Adipose tissue (tissue), 3 donors: ENCODE results near the gene NEDD9. TPM values are rescaled to one million over a fixed set of nuclear protein-coding genes. Genes with fewer than 3 reads are reported as not detected.

ENCODE experiments used
- H3K27ac ChIP-seq: one replicate; pipeline ENCODE4 v1.5.1; 2013; ENCODE audit warnings: low read depth, low read length
- WGBS, 3 donors: extraction: QIAGEN DNeasy Blood & Tissue Kit; methylation state at CpG; one replicate each; pipeline ENCODE4 v1.1.7; 2013; 5-methylcytosine and 5-hydroxymethylcytosine counted together
- polyA plus RNA-seq, 3 donors: library from polyadenylated mRNA; stranded (reverse); fragments of 200-250 nt; gene quantifications; one replicate each; pipeline ENCODE4 v1.2.3, GENCODE V29; 2013
- donor health status: healthy with polysubstance abuse.
- donor health status: Bipolar disorder and iron deficiency.
- donor health status: healthy.

Gene NEDD9, protein sequence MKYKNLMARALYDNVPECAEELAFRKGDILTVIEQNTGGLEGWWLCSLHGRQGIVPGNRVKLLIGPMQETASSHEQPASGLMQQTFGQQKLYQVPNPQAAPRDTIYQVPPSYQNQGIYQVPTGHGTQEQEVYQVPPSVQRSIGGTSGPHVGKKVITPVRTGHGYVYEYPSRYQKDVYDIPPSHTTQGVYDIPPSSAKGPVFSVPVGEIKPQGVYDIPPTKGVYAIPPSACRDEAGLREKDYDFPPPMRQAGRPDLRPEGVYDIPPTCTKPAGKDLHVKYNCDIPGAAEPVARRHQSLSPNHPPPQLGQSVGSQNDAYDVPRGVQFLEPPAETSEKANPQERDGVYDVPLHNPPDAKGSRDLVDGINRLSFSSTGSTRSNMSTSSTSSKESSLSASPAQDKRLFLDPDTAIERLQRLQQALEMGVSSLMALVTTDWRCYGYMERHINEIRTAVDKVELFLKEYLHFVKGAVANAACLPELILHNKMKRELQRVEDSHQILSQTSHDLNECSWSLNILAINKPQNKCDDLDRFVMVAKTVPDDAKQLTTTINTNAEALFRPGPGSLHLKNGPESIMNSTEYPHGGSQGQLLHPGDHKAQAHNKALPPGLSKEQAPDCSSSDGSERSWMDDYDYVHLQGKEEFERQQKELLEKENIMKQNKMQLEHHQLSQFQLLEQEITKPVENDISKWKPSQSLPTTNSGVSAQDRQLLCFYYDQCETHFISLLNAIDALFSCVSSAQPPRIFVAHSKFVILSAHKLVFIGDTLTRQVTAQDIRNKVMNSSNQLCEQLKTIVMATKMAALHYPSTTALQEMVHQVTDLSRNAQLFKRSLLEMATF
- polyA plus RNA-seq = 10 to 100 TPM in 2 of 3 donors, 1 to 10 TPM in 1; 7.5 to 48.5 (median 25.4) TPM

DNA sequence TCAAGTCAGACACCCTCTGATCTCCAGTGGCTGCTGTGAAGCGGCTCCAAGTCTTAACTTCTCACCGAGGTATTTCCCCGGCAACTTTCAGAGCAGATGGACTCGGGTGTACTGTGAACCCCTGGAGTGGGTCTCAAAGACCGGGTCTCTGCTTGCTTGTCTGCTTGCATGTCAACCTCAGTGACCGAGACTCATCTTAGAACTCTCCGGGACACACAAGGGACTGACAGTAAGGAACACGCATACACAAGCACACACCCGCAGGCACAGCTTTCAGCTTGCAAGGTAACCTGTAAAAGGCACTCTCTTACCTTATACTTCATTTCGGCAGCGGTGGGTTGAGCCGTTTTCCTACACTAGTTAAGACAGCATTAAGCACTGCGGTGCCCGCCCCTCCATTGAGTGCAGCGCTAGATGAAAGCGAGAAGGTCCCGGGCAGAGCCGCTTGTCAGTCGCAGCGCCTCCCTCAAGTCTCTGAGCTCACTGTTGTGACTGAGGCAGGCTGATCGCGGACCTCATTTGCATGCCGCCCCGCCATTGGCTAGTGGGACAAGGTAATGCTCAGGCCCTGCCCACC lies at the start of gene NEDD9:
TSS of gene NEDD9 (minus strand) at position 476 of the 577 bp plus-strand sequence. CDS start at position 323, 153 bp downstream.
- 0 to 1% (median 1%) methylated on average over 24 of the region's 24 CpGs for WGBS, 3 donors
- peak within 1 kb of the TSS; percentile 86 for H3K27ac ChIP-seq

DNA sequence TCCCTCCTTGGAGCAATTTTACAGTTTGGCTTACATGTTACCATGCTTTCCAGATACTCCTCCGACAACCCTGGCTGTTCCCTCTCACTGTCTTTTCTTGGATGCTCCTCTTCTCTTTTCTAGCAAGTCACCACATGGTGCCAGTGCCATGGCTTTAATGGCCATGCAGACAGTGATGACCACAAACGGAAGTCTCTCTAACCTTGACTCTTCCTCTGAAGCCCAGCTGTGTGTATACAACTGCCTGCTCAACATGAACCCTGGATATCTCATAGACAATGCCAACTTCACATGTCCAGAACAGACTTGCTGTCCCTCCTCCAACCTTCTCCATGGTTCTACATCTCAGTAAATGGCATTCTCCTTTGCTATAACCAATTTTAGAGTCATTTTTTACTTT lies 49.8 kb upstream of the NEDD9 start:
- no peak overlapping the region for H3K27ac ChIP-seq
- 87 to 98% (median 95%) methylated on average over 2 of the region's 2 CpGs for WGBS, 3 donors

DNA sequence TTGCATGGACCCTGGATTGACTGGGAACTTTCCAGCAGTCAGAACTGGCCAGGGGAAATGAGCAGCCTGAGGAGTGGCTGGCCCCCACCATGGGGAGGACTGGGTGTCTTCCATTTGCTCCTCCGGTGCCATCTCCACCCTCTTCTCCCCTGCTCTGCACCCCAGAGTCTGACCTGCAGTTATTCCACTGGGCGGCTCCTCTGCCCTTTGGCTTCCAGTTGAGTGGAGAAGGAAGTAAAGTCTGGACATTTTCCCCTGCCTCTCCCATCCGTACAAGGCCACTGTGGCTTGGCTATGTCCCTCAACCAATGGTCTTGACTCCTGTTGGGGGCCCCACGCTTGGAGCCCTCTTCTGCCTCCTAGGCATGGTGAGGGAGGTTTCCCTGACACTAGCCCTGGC lies 47.9 kb upstream of the NEDD9 start:
- H3K27ac ChIP-seq = no peak overlapping the region
- 93 to 97% (median 95%) methylated on average over 4 of the region's 4 CpGs for WGBS, 3 donors

DNA sequence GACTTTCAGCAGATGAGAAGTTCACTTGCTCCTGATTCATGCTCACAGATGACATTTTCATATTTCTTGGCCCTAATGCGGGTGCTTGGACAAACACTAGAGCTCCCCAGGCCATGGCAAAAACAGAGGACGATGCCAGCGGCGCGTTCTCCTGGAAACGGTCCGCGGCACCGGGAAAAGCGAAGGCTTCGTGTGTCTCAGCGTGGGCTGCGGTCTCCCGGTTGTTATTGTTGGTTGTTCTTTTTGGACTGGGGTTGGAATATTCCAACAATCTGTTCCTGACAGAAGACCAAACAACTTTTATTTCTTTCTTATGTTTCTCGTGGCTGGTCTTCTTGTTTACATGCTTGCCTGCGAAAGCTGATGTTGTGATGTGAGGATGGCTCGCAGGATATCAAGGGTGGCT lies 46.8 kb upstream of the NEDD9 start:
- H3K27ac ChIP-seq = no peak overlapping the region
- 94 to 98% (median 94%) methylated on average over 17 of the region's 17 CpGs for WGBS, 3 donors

DNA sequence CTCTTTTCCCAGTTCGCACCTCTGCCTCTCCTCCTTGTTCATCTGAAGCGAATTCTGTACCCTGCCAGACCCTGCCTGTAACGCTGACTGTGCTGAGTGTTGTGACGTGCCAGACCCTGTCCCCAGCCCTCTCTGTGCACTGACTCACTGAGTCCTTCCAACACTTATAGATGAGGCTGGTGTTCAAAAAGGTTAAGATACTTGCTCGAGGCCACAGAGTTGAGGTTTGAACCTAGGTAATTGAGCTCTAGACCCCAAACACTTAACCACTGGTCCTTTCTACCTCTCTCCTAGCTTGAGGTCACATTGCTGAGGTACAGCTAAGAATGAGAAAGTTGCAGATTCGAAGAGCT lies 45.7 kb upstream of the NEDD9 start:
- no peak overlapping the region for H3K27ac ChIP-seq
- 94% methylated on average over 6 of the region's 6 CpGs for WGBS, 3 donors

DNA sequence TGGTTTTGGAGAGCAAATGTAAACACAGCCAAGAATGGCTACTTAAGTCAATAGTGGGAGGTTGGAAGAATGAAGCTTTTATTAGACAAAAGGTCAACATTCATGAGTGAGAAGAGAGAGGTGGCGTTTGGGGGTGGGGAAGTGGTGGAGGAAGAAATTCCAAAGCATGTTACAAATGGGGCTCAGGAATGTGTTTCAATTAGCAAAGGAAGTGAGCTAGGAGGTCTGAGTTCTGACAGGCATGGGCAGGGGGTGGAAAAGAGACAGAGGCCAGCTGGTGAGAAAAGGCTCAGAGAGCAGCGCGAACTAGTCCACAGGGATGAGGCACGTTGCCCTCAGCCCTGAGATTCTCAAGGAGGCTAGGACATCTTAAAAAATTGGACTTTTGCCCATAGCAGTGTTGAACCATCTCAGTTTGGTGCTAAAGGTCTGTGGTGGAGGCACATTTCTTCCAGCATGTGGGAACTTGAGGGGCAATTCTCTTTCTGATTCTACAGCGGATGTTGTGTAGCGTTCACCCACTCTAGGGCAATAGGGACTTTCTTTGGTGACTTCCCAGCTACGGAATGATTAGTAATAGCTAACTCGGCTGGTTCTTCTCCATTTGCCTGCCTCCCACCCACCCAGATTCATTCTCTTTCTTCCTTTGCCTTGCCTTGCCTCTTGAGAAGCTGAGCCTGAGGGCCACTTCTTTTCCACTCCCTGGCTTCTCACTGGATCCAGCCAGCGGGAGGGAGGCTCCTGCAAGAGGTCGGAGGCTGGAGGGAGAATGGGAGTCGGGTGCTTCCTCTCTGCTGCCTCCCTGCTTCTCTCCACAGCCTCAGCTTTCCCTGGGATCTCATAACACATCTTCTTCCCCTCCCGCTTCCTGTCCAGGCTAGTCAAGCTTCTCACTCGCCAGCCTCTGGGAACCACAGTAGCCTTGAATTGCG lies 45.1 kb upstream of the NEDD9 start:
- WGBS, 3 donors = 79 to 84% (median 80%) methylated on average over 14 of the region's 14 CpGs
- no peak overlapping the region for H3K27ac ChIP-seq

DNA sequence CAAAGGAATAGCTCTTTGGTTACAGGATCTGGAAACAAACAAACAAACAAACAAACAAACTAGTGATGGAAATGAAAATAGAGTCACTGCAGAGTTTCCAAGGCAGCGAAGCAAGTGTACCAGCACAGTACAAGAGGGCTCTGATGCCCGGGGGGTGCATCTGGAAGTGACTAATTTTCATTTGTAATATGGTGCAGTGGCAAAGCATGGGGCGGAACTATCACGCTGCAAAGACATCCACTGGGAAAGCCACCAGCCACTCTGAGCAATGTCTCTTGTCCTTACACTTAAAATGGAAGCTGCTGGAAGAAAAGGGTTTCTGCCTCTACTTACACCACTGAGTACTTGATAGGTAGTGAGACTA lies 44.4 kb upstream of the NEDD9 start:
- 57 to 95% (median 94%) methylated on average over 4 of the region's 4 CpGs for WGBS, 3 donors
- no peak overlapping the region for H3K27ac ChIP-seq

DNA sequence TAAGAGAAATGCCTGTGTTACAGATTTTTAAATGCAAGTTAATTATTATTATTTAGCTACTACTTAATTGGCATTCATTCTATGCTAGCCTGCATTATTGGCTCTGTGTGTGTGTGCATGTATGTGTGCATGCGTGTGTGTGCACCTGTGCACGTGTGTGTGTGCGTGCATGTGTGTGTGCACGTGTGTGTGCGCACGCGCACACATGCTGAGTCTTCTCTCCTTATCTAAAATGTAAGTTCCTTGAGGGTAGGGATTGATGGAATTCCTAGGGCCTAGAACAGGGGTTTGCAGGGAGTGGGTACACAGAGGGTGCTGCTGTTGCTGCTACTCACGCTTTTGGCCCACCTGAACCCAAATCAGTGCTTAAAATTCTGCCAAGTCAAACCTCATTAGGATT lies 43.8 kb upstream of the NEDD9 start:
- no peak overlapping the region for H3K27ac ChIP-seq
- WGBS, 3 donors = 91 to 98% (median 95%) methylated on average over 8 of the region's 8 CpGs

DNA sequence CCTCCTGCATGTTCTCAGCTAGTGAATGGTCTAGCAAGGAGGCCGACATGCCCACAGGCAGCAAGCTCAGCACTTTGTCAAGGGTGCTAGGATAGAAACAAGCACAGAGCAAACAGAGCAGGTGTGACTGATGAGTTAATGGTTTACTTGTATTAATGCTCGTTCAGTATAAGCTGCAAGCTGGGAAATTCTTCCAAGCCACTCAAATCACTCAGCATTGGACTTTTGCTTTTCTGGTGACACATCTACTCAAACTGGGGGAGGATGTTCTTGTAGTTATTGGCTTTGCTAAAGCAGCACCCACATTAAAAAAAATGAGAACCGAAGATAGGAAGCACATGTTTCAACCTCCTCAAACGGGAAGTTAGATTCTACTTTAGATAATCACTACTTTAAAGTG lies 43.1 kb upstream of the NEDD9 start:
- no peak overlapping the region for H3K27ac ChIP-seq
- 28 to 57% (median 45%) methylated on average over 4 of the region's 4 CpGs for WGBS, 3 donors

DNA sequence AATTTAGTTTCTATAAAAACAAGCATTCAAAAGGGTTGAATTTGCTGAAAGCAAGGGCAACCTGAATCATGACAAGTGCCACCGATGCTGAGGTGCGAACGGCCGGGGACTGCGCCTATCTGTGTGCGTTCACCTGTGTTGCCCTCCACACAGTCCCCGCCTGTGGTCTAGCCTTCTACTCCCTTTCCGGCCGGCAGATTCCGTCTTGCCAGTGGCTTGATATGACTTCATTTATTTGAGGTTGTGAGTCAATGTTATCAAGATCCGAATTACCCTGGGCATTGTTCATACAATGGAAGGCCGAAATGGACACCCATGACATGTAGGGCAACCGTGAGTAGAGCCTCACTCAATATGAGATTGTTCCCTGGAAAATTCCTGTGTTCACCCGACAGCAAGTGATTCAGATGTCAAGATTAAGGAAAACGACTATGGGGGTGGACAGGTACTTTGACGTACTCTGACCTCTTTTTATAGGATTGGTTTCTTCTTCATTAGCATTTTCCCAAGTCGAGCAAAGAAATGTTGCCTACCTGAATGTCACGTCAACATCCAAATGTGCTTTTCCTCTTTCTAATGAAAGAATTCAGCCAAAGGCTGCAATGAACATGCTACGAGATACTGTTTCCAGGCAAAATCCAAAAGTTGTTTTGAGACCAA lies 41.1 kb upstream of the NEDD9 start:
- 91 to 97% (median 96%) methylated on average over 19 of the region's 19 CpGs for WGBS, 3 donors
- no peak overlapping the region for H3K27ac ChIP-seq

DNA sequence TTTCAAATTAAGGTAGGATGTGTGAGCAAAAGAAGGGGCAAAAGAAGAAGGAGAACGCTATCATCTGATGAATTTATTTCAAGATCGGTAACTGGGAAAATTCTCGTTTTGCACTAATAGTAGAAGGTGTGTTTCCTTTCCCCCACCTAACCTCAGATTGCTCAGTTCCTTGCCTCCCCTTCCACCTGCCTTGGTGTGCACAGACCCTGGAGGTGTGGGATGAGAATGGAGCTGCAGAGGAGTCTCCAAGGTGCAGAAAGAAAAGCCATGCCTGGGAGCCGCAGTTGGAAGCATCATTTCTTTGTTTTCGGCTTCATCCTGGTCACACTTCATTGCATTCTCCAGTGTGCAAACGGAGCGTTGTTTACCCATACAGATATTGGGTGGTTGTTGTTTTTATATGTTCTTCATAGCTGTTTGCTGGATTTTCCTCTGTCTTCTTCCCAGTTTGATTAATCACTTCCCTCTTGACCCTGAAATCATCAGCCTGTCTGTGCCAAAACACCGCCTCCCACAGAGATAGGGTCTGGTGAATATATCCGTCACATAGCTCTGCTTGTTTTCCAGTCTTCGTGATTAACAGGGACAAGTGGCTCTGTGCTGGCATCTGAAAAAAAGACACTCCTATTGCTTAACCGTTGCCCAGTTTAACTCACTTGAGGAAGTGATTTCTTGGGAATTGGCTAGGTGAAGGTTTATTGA lies 40.2 kb upstream of the NEDD9 start:
- no peak overlapping the region for H3K27ac ChIP-seq
- 62 to 77% (median 66%) methylated on average over 11 of the region's 11 CpGs for WGBS, 3 donors

DNA sequence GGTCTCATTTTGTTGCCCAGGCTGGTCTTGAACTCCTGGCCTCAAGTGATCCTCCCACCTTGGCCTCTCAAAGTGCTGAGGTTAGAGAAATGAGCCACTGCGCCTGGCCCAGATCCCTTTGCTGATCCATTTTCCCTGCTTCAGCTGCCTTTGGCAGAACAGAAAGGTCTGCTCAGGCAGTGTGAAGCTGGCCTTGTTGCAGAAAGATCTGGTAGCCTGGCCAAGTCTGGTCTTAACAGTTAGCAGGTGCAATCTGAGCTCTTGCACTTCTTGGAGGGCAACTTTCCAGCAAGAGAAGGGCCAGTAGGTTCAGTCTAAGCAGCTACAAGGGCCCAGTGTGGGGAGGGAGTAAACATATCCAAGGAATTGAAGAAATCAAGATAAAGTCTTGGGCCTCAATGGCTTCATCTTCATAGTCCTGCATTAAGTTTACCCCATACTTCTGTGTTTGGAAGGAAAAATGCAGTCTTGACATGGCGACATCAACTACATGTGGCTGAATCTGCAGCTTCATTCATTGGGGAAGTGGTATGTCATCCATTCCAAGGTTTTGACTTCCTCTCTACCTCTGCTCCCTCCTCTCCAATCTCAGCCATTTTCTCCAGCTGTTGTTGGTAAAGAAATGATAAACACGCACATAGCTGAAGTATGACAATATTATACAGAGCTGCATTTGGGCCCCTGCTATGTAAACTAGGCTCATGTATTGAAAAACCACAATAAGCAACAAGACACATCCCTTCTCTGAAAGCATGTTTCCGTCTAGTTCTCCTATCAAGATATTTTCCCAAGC lies 39.0 kb upstream of the NEDD9 start:
- WGBS, 3 donors = 93 to 95% (median 93%) methylated on average over 4 of the region's 4 CpGs
- H3K27ac ChIP-seq = no peak overlapping the region

DNA sequence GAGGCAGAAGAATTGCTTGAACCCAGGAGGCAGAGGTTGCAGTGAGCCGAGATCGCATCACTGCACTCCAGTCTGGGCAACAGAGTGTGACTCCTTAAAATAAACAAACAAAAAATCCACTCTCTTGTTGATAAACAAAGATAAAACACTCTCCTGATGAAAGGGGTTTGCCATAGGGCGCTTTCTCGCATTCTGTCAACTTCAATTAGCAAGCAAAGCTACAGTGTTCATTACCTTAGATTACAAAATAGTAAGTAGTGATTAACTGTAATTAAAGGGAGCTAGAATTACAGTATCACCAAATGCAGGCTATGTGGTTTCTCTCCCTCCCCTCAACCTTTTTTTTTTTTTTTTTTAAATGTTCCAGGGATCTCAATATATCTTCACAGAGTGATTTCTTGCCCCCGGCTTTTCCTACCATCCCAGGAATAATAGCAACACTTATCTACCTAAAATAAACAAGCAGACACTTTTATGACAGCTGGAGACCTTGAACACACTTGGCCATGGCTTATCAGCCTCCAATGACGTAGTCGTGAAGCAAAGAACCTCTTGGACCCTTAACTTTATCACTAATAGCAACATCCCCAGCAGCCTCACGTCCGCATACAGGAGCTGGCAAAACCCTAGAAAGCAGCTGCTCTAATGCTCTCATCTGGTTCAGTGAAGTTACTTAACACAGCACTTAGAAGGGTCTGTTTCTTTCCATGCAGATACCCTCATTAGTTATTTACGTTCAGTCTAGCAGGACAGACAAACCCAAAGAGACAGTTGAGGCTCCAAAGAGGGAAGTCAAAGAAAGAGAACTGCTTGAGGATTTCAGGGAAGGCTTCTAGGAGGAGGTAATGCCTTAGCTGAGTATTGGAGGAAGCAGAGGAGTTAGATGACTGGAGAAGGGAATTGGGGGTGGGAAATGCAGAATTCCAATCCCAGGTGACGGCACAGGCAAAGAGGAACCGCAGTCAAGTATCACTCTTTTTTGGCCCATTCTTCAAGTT lies 37.9 kb upstream of the NEDD9 start:
- no peak overlapping the region for H3K27ac ChIP-seq
- WGBS, 3 donors = 44 to 85% (median 84%) methylated on average over 12 of the region's 12 CpGs

DNA sequence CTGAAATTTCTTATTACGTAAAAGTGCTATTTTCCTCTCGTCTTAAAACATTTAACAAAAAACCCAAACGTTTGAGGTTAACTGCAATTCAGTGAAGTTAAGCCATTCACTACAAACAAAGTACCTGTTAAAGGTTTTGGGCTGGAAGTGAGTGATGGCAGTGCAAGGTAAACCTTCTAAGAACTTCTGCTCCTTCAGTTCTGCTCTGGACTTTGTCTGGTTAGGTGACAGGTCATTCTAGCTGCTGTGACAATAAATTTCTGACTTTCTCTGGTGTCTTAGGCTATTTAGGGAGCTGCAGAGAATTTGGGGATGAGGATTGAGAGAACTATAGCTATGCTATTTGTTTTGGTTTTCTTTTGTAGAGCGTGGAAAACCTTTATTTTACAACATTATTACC lies 36.5 kb upstream of the NEDD9 start:
- H3K27ac ChIP-seq = no peak overlapping the region
- 77 to 90% (median 88%) methylated on average over 4 of the region's 4 CpGs for WGBS, 3 donors

DNA sequence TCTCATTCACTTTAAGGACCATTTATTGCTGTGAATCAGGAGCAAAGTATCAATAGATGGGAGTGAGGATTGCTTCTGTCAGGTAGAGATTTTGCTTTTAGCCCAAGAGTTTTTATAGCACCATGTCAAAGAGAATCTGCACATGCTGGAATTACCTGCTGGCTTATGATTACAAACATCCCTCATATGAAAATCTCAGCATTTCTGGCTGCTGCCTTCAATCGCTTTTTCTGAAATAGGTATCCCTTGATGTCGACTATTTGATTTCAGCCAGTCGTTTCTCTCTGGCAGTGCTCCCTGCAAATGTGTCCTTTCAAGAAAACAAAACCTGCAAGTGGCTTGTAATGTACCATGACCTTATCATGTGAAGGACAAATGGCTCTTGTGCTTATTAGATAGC lies 34.5 kb upstream of the NEDD9 start:
- H3K27ac ChIP-seq = no peak overlapping the region
- WGBS, 3 donors = 44 to 86% (median 77%) methylated on average over 3 of the region's 3 CpGs
